Fibroblast of mammary gland (primary cell): ENCODE measurements around the gene CHRNA4.

Experiments used
- DNase-seq: peaks from one replicate; pipeline ENCODE4 v3.0.0-alpha.2; 2010; ENCODE audit warnings: low read depth
- H3K4me3 ChIP-seq: 2 replicates; pipeline ENCODE4 v1.5.1; 2011; ENCODE audit warnings: low read depth, mild to moderate bottlenecking, low read length, moderate library complexity; ENCODE audit not compliant: control insufficient read depth
- CTCF ChIP-seq: conservative IDR thresholded peaks from 2 replicates; pipeline ENCODE4 v1.5.1; 2011; ENCODE audit warnings: low read depth, low read length, inconsistent platforms; ENCODE audit not compliant: control insufficient read depth, insufficient read depth

Gene CHRNA4

GRCh38 chr20:63293871-63294535 is 67.1 kb downstream of the CHRNA4 start:
- TF ChIP-seq CTCF = no peak
- H3K4me3 ChIP-seq = no peak overlapping the region
- DNase-seq = no peak

GRCh38 chr20:63293456-63293855 is 67.7 kb downstream of the CHRNA4 start:
- no peak for TF ChIP-seq CTCF
- no peak for DNase-seq
- H3K4me3 ChIP-seq = no peak overlapping the region
